A673 (cell line): Measurements from ENCODE around the gene NKD2. TPM values are rescaled to one million over a fixed set of nuclear protein-coding genes. Genes with fewer than 3 reads are reported as not detected.

Source experiments
- BruUV-seq: library from RNA; stranded (reverse); fragments of 400-500 nt; replicated peaks from 2 replicates; lab custom pipeline; 2021; lab: Mats Ljungman, UMichigan
- CTCF ChIA-PET: fragments of 300-600 bp; sonication (Branson Sonifier 250); formaldehyde crosslinking; loops from one replicate; lab custom pipeline; 2022; ENCODE audit warnings: antibody characterized with exemption; lab: Charles Lee
- POLR2A ChIA-PET: fragments of 300-600 bp; sonication (Branson Sonifier 250); formaldehyde crosslinking; loops from one replicate; lab custom pipeline; 2022; ENCODE audit warnings: antibody characterized with exemption; ENCODE audit not compliant: low non-redundant PET; lab: Charles Lee
- DNase-seq: peaks from one replicate; pipeline ENCODE4 v3.0.0-alpha.2; 2015; ENCODE audit warnings: low spot score
- H3K27ac ChIP-seq: fragments of 200-600 bp; sonication (generic); 2 replicates; pipeline ENCODE4 v1.5.1; 2016; ENCODE audit warnings: mixed run types, low read depth, mild to moderate bottlenecking, mixed read lengths, antibody characterized with exemption, low read length; ENCODE audit not compliant: poor library complexity, severe bottlenecking
- H3K27me3 ChIP-seq: fragments of 200-600 bp; sonication (generic); replicated peaks from 2 replicates; pipeline ENCODE4 v1.6.1; 2017; ENCODE audit warnings: mixed run types, low read depth, mild to moderate bottlenecking, mixed read lengths, antibody characterized with exemption, low read length; ENCODE audit not compliant: insufficient read depth, poor library complexity
- H3K36me3 ChIP-seq: fragments of 200-600 bp; sonication (generic); 2 replicates; pipeline ENCODE4 v1.6.1; 2016; ENCODE audit warnings: mixed run types, mild to moderate bottlenecking, mixed read lengths, antibody characterized with exemption, low read length; ENCODE audit not compliant: insufficient read depth, poor library complexity, severe bottlenecking
- H3K4me1 ChIP-seq: fragments of 200-600 bp; sonication (generic); 2 replicates; pipeline ENCODE4 v1.6.1; 2017; ENCODE audit warnings: mixed run types, mild to moderate bottlenecking, mixed read lengths, antibody characterized with exemption, low read length; ENCODE audit not compliant: insufficient read depth, poor library complexity, severe bottlenecking
- H3K4me3 ChIP-seq: fragments of 200-600 bp; sonication (generic); 2 replicates; pipeline ENCODE4 v1.5.1; 2016; ENCODE audit warnings: low read depth, mixed run types, mild to moderate bottlenecking, mixed read lengths, low read length; ENCODE audit not compliant: poor library complexity, severe bottlenecking
- H3K9me3 ChIP-seq: fragments of 200-600 bp; sonication (generic); 2 replicates; pipeline ENCODE4 v1.6.1; 2016; ENCODE audit warnings: mixed run types, low read depth, mild to moderate bottlenecking, mixed read lengths, antibody characterized with exemption, low read length; ENCODE audit not compliant: poor library complexity, severe bottlenecking
- CTCF ChIP-seq: fragments of 300-800, 200-600 bp; sonication (generic); conservative IDR thresholded peaks from 2 replicates; pipeline ENCODE4 v1.5.1; 2017; ENCODE audit warnings: low read depth, mild to moderate bottlenecking, antibody characterized with exemption, low read length, moderate library complexity, mixed read lengths
- EZH2 ChIP-seq: fragments of 200-600 bp; sonication (generic); IDR thresholded peaks from 2 replicates; pipeline ENCODE4 v1.6.1; 2017; ENCODE audit warnings: borderline replicate concordance, low read depth, mild to moderate bottlenecking, mixed read lengths, antibody characterized with exemption, low read length; ENCODE audit not compliant: poor library complexity, severe bottlenecking
- intact Hi-C: fragments of 100-400 bp; cut with micrococcal nuclease; formaldehyde crosslinking; loops from one replicate; pipeline ENCODE4 v1.10.0; 2022; ENCODE audit not compliant: unreplicated experiment
- total RNA-seq: library from RNA; stranded (reverse); gene quantifications from 2 replicates; pipeline ENCODE4 v1.2.3, GENCODE V29; 2021

Gene NKD2
- total RNA-seq, 1 experiment from 2014 or later, result 23.5 TPM

- Histone ChIP-seq H3K4me3 (no peak overlapping the region), H3K36me3 (no peaks in the 10 kb centered on the region), H3K27ac (no peak overlapping the region), H3K4me1 (peaks cover 31% of the 10 kb centered on the region), H3K27me3 (no peaks in the 10 kb centered on the region), H3K9me3 (no peaks in the 10 kb centered on the region)
- BruUV-seq, result no TSS peak
- intact Hi-C loops, result loop anchor here (5.0 kb wide), 1 partner anchor 136 kb away; no protein-coding TSS in a partner anchor
- DNase-seq, result no peak
- no peak for TF ChIP-seq CTCF
- TF ChIP-seq EZH2, result no peak
- CTCF ChIA-PET, result no interaction called here
- POLR2A ChIA-PET, result no interaction called here
Measured at GRCh38 chr5:1005904-1006655, 2.5 kb upstream of the NKD2 start.

DNA sequence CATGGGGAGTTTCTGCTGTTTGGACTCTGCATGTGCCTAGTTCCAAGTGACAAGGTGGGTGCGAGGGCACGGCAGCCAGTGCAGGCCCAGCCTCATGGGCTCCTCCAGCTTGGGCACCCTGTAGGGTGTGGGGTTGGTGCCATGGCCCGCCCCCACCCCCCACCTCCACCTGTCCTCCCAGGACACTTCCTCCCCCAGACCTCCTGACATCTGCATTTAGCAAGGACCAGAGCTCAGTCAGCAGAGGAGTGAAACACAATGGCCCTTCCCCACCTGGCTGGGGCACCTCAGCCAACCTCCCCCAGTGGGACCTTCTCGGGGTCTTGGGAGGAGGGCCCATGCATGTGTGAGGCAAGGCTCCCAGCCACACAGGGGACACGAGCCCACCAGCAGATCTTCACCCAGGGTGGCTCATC is 1.9 kb upstream of the NKD2 start:
- H3K36me3 ChIP-seq, result no peaks in the 10 kb centered on the region
- H3K27me3 ChIP-seq, result no peaks in the 10 kb centered on the region
- intact Hi-C loops, result loop anchor here (5.0 kb wide), 1 partner anchor 136 kb away; no protein-coding TSS in a partner anchor
- no peak for DNase-seq
- peaks cover 31% of the 10 kb centered on the region for H3K4me1 ChIP-seq
- ChIA-PET CTCF (interaction anchor here (0.6 to 0.7 kb wide), 3 partner anchors 9 to 198 kb away, joined by 4 to 9 read pairs (median 9); no protein-coding TSS in a partner anchor), POLR2A (no interaction called here)
- no peak overlapping the region for H3K27ac ChIP-seq
- TF ChIP-seq EZH2 (no peak), CTCF (no peak)
- no TSS peak for BruUV-seq
- no peak overlapping the region for H3K4me3 ChIP-seq
- no peaks in the 10 kb centered on the region for H3K9me3 ChIP-seq

- DNase-seq, result no peak
- ChIA-PET POLR2A (no interaction called here), CTCF (interaction anchor here (0.6 to 0.7 kb wide), 3 partner anchors 9 to 197 kb away, joined by 4 to 9 read pairs (median 9); no protein-coding TSS in a partner anchor)
Measured at GRCh38 chr5:1007221-1007680, 1.4 kb upstream of the NKD2 start.

More at GRCh38 chr5:1007221-1007680, 1.4 kb upstream of the NKD2 start:
- intact Hi-C loops, result loop anchor here (5.0 kb wide), 1 partner anchor 135 kb away; no protein-coding TSS in a partner anchor
- Histone ChIP-seq H3K27me3 (no peaks in the 10 kb centered on the region), H3K4me3 (no peak overlapping the region), H3K27ac (no peak overlapping the region), H3K9me3 (no peaks in the 10 kb centered on the region), H3K4me1 (peaks cover 31% of the 10 kb centered on the region), H3K36me3 (no peaks in the 10 kb centered on the region)
- TF ChIP-seq CTCF, result no peak
- TF ChIP-seq EZH2, result no peak
- no TSS peak for BruUV-seq
